HG02588 (cell line): ENCODE measurements around the gene SRBD1.

Experiments used
- ATAC-seq: cut with Tn5 transposase; IDR thresholded peaks from one replicate; pipeline ENCODE4 v1.9.1; 2021; ENCODE audit warnings: mild to moderate bottlenecking, moderate library complexity; ENCODE audit not compliant: unreplicated experiment

SRBD1 gene

DNA sequence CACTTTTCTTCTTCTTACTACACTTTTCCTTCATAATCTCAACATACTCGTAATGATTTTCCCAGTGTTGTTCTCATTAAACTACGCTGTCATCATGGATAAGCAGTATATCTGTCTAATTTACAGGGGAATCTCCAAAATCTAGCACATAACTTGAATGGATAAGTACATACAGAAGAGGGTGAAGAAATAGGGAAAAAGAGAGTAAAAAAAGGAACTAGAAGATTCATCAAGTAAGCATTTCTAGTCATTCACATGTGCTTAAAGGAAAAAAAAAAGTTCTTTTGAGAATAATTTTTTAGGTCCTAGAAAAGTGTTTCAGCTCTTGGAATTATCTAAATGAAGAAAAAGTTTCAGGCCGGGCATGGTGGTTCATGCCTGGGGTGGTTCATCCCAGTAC lies 51.6 kb downstream of the SRBD1 start:
- ATAC-seq = no peak

DNA sequence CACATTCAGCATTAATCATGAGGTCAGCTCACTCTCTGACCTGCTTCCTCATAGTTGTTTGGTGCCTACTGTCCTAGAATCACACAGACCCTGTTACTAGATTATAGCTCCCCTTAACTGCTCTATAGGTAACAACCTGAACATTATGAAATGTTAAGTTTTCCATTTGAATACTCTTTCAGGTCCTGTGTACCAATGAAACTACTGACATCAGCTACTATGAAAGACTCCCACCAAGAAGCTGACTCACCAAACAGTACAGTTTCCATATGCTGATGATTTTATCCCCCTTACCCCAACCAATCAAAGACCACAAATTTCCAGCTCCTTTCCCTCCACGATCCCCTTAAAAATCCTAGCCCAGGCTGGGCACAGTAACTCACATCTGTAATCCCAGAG lies 56.3 kb downstream of the SRBD1 start:
- no peak for ATAC-seq

DNA sequence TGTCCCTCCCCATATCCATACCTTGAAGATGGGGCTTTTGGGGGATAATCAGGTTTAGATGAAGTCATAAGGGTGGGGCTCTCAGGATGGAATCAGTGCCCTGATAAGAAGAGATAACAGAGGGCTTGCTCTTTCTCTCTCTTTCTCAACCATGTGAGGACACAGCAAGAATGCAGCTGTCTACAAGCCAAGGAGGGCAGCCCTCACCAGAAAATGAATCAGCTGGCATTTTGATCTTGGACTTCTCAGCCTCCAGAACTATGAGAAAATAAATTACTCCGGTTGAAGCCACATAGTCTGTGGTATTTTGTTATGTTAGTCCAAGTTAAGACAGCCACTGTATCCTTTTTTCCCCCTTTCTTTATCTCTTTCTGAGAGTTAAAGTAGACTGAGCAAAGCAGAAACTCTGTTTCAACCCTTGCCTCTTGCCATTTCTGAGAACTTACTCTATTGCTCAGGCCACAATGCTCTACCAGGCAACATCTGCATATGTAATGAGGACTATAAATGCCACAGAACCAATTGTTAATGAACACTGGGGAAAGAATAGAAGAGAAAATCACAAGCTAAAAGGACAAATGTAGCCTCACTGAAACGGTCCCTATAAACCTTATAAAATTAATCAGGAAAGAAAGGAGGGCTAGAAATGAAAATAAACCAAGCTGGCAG lies 56.9 kb downstream of the SRBD1 start:
- no peak for ATAC-seq

- no peak for ATAC-seq
These were observed 59.2 kb downstream of the SRBD1 start for GRCh38 chr2:45551862-45552261.

DNA sequence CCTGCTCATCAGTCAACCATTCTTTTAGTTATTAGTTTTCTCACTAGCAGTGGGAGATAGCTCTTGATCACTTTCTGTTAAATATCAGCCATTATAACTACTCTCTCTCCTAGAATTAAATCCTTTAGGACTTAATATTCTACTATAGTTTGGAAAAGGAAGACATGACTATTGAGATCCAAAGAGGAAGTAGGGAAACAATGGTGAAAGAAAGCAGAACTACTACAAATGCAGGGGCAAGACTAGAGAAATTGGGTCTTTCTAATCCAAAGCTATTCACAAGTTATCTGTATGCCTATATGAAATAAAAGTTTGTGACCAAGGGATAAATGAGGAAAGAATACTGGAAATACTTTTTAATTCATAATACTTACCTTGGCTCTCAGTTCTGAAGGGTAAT lies 65.1 kb downstream of the SRBD1 start:
- no peak for ATAC-seq

- no peak for ATAC-seq
These were observed 67.8 kb downstream of the SRBD1 start for GRCh38 chr2:45543257-45543656.

DNA sequence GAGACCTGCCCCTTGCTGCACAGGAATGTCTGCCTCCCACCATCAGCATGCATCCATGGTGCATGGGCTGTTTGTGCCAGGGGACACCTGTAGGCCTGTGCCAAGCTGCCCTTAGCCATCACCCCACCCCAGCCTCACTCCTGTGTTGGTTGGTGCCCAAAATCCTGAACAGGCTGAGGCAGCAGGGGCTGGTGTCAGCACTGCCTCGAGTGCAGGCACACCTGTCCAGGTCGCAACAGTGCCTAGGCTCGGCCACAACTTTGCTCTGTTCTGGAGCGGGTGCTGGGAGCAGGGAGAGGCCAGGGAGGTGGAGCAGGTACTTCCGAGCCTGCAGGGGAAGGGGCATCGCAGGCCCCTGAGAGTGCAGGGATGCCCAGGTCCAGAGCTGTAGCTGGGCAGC lies 69.1 kb downstream of the SRBD1 start:
- no peak for ATAC-seq

- ATAC-seq = no peak
These were observed 69.6 kb downstream of the SRBD1 start for GRCh38 chr2:45541450-45541849.

DNA sequence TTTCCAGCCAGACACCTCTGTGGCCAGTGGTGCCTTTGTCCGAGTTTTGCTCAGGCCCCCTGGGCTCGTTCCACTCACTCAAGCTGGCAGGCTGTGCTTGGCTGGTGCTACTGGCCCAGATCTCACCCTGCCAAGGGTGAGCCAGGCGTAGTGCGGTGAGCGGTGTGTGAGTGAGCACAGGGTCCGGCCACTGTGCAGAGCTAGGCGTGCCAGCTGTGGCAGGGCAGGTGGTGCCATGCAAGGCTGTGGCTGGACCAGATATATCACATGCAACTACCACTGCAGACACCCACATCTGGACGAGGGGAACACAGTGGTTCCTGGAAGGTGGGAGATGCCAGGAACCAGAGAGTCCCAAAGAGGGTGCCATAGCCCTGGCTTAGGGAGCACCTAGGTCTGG lies 70.1 kb downstream of the SRBD1 start:
- ATAC-seq = no peak

- no peak for ATAC-seq
These were observed 77.3 kb downstream of the SRBD1 start for GRCh38 chr2:45533771-45534170.

GRCh38 chr2:45532181-45532580 lies 78.9 kb downstream of the SRBD1 start:
- no peak for ATAC-seq

- ATAC-seq = no peak
These were observed 87.1 kb downstream of the SRBD1 start for GRCh38 chr2:45524016-45524415.

DNA sequence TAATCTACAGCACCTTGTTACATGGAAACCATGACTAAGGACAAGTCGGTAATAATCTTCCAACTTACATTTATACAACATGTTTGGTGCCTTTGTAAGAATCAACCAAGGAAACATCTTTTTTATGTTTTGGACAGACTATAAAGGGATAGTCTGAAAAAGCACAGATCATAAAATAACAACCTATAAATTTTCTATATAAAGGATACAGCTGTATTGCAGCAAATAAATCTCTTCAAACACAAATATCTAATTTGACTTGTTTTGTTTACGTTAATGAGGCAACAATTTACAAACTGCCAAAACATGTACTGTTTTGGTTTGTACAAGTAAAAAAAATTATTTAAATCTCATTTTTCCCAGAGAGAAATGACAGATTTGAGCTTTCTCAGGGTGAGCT lies 92.5 kb downstream of the SRBD1 start:
- ATAC-seq = no peak

DNA sequence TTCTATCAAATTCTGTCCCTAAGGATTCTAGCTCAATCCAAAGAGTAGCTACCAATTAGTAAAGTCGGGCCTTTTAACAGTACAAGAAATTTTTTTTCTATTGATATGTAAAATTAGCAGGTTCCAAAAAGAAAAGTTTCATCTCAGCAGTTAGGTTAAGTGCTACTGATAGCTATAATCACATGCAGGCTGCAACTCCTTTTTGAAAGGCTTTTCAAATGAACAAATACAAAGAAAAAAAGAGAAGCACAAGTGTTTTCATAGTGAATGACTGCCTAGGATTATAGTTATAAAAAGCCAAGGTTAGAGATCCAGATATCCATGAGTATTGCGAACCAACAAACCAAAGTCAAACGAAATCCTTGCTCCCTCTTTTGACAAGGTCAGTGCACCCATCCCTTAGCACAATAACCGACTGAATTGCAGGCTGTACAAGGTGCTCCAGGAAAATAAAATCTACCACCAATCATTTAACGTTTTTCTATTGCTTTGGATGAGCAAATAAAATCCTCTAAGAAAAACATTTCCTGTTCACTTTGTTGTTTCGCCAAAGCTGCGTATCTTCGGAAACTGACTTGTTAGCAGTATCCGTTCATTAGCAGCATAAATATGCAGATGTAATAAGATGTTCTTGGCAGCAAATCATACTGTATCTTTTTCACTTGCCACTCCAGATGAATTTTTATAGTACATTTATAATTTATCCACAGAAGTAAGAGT lies 100.2 kb downstream of the SRBD1 start:
- ATAC-seq = no peak

DNA sequence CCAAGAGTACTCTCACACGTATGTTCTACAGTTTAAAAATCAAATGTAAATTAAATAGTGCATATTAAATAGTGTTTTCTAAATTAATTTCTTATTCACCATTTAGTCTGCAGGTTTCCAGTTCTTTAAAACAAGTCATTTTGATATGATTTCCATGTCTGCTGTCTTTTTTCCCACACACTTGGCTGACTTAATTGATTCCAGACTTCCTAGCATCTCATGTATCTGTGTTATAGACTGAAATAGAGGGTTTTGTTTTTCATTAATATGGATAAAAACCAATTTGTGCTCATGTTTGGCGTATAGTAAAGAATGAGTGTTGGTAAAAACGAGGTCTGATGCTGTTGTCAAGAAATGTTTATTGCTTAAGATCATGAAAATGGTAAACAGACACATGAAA lies 104.3 kb downstream of the SRBD1 start:
- no peak for ATAC-seq

DNA sequence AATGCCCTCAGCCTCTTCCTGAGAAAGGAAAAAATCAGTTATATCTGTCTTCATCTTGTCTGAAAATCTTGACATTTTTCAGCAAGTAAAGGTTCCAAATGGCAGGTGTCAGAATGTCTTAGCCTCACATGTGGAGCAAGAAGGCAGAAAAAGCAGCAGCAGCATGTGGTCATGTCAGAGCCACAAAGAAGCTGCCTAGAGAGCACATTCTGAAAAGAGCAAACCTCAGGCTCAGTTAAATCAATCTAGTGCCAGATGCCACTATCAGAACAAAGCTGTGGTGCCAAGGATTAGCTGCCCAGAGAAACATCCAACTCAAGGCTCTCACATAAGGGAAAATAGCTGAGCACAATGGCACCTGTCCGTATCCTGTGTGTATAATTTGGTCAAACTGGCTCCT lies 105.9 kb downstream of the SRBD1 start:
- ATAC-seq = no peak

- ATAC-seq = no peak
These were observed 112.2 kb downstream of the SRBD1 start for GRCh38 chr2:45498661-45499550.

GRCh38 chr2:45497355-45497754 lies 113.7 kb downstream of the SRBD1 start:
- no peak for ATAC-seq

DNA sequence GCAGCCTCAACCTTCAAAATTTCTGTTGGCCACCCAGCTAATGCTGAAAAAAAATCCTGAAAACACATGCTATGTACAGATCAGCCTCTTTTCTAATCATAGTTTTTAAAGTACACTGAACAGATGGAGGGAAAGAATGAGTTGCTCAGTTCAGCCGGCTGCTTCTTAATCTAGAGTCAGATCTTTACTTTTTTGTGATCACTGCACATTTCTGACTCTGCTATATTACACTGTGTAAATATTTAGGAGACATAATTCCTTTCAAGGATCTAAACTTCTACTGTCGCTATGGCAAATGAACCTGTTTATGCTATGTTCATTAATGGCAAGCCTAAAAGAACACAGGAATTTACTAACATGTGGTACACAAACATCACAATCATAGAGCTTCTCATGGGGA lies 114.2 kb downstream of the SRBD1 start:
- ATAC-seq = no peak

DNA sequence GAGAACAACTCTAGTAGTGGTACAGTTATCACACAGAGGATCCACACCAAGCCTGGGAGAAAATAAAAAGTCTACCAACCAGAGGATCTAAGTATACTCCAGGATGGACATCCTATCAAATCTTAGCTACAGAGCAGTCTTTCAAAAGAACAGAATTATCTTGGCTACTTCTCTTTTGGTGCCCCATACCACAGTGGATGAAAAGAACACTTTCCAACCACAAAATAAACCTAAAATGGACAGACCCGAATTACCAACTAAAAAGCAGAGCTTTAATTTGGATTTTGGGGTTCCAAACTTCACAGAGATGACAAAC lies 116.1 kb downstream of the SRBD1 start:
- ATAC-seq = no peak

GRCh38 chr2:45494275-45494977 lies 116.6 kb downstream of the SRBD1 start:
- no peak for ATAC-seq
